Measurements from ENCODE around the gene MRPS14.
"Not testable (repeated sequence)": the region's sequence is repeated elsewhere in the genome, so short reads cannot be mapped to it uniquely, and the experiment has no call there.

Gene MRPS14

DNA sequence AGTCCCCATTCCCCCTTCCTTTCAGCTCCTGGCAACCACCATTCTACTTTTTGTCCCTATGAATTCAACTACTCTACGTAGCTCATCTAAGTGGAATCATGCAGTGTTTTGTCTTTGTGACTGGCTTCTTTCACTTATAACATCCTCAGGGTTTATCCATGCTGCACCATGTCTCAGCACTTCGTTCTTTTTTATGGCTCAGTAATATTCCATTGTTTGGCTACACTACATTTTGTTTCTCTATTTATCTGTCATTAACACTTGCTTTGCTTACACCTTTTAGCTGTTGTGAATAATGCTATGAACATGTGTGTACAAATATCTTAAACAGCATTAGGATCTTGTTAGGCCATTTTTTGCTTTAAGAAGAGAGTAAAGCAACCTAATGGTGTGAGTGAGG, 1.5 kb upstream of the MRPS14 start:
- H3K27ac ChIP-seq (ENCODE audit: low read depth in 2 of 2, low read length in 2 of 2): no peak overlapping the region
- H3K27me3 ChIP-seq (ENCODE audit: control insufficient read depth in 2 of 2, insufficient read depth in 2 of 2, low read length in 2 of 2): no peaks in the 10 kb centered on the region
- peaks cover 10 to 11% of the 10 kb centered on the region in 2 donors for H3K4me1 ChIP-seq (ENCODE audit: control insufficient read depth in 2 of 2, insufficient read depth in 2 of 2, low read length in 2 of 2)
- no peaks in the 10 kb centered on the region for H3K9me3 ChIP-seq (ENCODE audit: control insufficient read depth in 2 of 2, low read length in 2 of 2)
- no peak overlapping the region for H3K4me3 ChIP-seq (ENCODE audit: low read length in 2 of 2)
- H3K9ac ChIP-seq (ENCODE audit: low read depth in 1 of 2, low read length in 2 of 2): no peak overlapping the region
- no peaks in the 10 kb centered on the region for H3K36me3 ChIP-seq (ENCODE audit: control insufficient read depth in 2 of 2, insufficient read depth in 2 of 2, low read length in 2 of 2)

DNA sequence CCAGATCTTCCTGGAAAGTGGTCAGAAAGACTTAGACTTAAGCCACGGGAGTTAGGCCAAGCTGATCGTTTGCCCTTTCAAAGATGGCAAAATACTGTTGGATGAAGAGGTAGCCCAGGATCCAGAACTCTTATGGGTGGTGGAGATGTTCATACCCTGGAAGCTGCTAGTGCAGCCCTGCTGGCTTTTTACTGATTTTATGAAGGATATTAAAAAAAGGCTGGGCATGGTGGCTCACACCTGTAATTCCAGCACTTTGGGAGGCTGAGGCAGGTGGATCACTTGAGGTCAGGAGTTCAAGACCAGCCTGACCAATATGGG, 657 bp upstream of the MRPS14 start:
- H3K4me1 ChIP-seq (ENCODE audit: control insufficient read depth in 2 of 2, insufficient read depth in 2 of 2, low read length in 2 of 2); H3K27me3 ChIP-seq (ENCODE audit: control insufficient read depth in 2 of 2, insufficient read depth in 2 of 2, low read length in 2 of 2); H3K9me3 ChIP-seq (ENCODE audit: control insufficient read depth in 2 of 2, low read length in 2 of 2); H3K36me3 ChIP-seq (ENCODE audit: control insufficient read depth in 2 of 2, insufficient read depth in 2 of 2, low read length in 2 of 2): not testable (repeated sequence)
- H3K27ac ChIP-seq (ENCODE audit: low read depth in 2 of 2, low read length in 2 of 2): peak overlapping the region; percentile 68 to 79
- peak overlapping the region in 1 of 2 donors; percentile 55 for H3K9ac ChIP-seq (ENCODE audit: low read depth in 1 of 2, low read length in 2 of 2)
- peak overlapping the region; percentile 89 to 99 for H3K4me3 ChIP-seq (ENCODE audit: low read length in 2 of 2)

DNA sequence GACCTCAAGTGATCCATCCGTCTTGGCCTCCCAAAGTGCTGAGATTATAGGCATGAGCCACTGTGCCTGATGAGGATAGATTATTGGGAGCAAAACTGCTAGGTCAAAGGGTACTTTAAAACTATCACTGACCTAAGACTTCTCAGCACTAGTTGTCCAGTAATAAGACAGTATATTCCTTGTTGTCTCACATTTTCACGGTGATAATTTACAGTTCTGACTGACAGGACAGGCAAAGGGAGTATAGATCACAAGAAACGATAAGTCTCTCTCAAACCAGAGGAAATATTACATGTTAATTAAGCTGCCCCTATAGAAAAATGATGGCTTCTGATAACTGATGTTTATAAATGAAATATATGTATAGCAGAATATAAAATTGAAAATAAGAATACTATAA, 3.7 kb downstream of the MRPS14 start:
- peaks cover 7% of the 10 kb centered on the region in 2 donors for H3K4me1 ChIP-seq (ENCODE audit: control insufficient read depth in 2 of 2, insufficient read depth in 2 of 2, low read length in 2 of 2)
- H3K9ac ChIP-seq (ENCODE audit: low read depth in 1 of 2, low read length in 2 of 2): no peak overlapping the region
- H3K4me3 ChIP-seq (ENCODE audit: low read length in 2 of 2): no peak overlapping the region
- no peaks in the 10 kb centered on the region for H3K27me3 ChIP-seq (ENCODE audit: control insufficient read depth in 2 of 2, insufficient read depth in 2 of 2, low read length in 2 of 2)
- peaks cover 23% of the 10 kb centered on the region in 2 donors for H3K36me3 ChIP-seq (ENCODE audit: control insufficient read depth in 2 of 2, insufficient read depth in 2 of 2, low read length in 2 of 2)
- H3K9me3 ChIP-seq (ENCODE audit: control insufficient read depth in 2 of 2, low read length in 2 of 2): no peaks in the 10 kb centered on the region
- no peak overlapping the region for H3K27ac ChIP-seq (ENCODE audit: low read depth in 2 of 2, low read length in 2 of 2)

DNA sequence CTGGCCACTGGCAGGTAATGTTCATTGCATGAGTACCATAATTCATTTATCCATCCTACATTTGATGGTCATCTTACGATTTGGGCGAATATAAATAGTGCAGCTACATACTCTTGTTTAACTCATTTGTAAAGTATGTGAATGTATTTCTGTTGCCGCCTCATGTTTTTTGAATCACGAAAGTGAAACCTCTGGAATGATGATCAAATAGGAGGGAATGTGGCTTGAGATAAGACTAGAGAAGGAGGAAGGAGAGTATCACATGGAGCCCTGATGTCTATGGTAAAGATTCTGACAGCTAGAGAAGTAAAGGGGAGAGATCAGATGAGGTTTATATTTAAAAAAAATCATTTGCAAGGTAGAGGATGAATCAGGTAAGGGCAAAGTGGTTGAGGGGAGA, 8.0 kb downstream of the MRPS14 start:
- no peaks in the 10 kb centered on the region for H3K9me3 ChIP-seq (ENCODE audit: control insufficient read depth in 2 of 2, low read length in 2 of 2)
- H3K27me3 ChIP-seq (ENCODE audit: control insufficient read depth in 2 of 2, insufficient read depth in 2 of 2, low read length in 2 of 2): no peaks in the 10 kb centered on the region
- no peak overlapping the region for H3K9ac ChIP-seq (ENCODE audit: low read depth in 1 of 2, low read length in 2 of 2)
- H3K4me3 ChIP-seq (ENCODE audit: low read length in 2 of 2): no peak overlapping the region
- no peak overlapping the region for H3K27ac ChIP-seq (ENCODE audit: low read depth in 2 of 2, low read length in 2 of 2)
- H3K36me3 ChIP-seq (ENCODE audit: control insufficient read depth in 2 of 2, insufficient read depth in 2 of 2, low read length in 2 of 2): peaks cover 52 to 57% of the 10 kb centered on the region in 2 donors
- no peaks in the 10 kb centered on the region for H3K4me1 ChIP-seq (ENCODE audit: control insufficient read depth in 2 of 2, insufficient read depth in 2 of 2, low read length in 2 of 2)

DNA sequence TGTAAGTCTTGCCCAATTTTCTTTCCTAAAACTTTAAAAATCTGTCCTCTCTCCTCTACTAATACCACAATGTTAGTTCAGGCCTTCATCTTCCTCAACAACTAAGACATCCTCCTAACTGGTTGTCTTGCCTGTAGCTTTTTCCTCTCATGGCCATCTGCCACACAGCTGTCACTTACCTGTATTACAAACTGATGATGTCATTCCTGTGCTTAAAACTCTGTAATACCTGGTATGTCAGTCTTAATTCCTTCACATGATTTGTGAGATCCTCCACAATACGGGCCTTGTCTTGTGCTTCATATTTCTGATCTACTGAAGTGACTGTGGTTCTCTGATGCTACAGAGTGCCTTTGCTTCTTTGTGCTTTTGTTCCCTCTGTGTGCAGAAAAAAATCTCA, 9.8 kb downstream of the MRPS14 start:
- H3K4me1 ChIP-seq (ENCODE audit: control insufficient read depth in 2 of 2, insufficient read depth in 2 of 2, low read length in 2 of 2): no peaks in the 10 kb centered on the region
- no peaks in the 10 kb centered on the region for H3K27me3 ChIP-seq (ENCODE audit: control insufficient read depth in 2 of 2, insufficient read depth in 2 of 2, low read length in 2 of 2)
- H3K27ac ChIP-seq (ENCODE audit: low read depth in 2 of 2, low read length in 2 of 2): no peak overlapping the region
- H3K9ac ChIP-seq (ENCODE audit: low read depth in 1 of 2, low read length in 2 of 2): no peak overlapping the region
- no peak overlapping the region for H3K4me3 ChIP-seq (ENCODE audit: low read length in 2 of 2)
- no peaks in the 10 kb centered on the region for H3K9me3 ChIP-seq (ENCODE audit: control insufficient read depth in 2 of 2, low read length in 2 of 2)
- H3K36me3 ChIP-seq (ENCODE audit: control insufficient read depth in 2 of 2, insufficient read depth in 2 of 2, low read length in 2 of 2): peaks cover 59 to 62% of the 10 kb centered on the region in 2 donors

DNA sequence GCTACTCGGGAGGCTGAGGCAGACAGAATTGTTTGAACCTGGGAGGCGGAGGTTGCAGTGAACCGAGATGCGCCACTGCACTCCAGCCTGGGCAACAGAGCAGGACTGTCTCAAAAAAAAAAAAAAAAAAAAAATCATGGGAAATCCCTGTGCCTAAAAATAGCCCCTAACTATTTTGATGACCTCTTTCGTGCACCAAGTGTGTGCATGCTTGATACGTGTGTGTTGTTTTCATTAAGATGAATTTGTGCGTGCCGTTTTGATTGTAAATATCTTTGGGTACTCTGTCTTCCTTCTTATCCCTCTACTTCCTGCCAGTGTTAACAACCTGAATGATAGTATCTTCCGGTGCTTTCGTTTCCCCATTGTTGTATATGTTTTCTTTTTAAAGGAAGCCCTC, 13.7 kb downstream of the MRPS14 start:
- H3K36me3 ChIP-seq (ENCODE audit: control insufficient read depth in 2 of 2, insufficient read depth in 2 of 2, low read length in 2 of 2): peaks cover 59 to 65% of the 10 kb centered on the region in 2 donors

DNA sequence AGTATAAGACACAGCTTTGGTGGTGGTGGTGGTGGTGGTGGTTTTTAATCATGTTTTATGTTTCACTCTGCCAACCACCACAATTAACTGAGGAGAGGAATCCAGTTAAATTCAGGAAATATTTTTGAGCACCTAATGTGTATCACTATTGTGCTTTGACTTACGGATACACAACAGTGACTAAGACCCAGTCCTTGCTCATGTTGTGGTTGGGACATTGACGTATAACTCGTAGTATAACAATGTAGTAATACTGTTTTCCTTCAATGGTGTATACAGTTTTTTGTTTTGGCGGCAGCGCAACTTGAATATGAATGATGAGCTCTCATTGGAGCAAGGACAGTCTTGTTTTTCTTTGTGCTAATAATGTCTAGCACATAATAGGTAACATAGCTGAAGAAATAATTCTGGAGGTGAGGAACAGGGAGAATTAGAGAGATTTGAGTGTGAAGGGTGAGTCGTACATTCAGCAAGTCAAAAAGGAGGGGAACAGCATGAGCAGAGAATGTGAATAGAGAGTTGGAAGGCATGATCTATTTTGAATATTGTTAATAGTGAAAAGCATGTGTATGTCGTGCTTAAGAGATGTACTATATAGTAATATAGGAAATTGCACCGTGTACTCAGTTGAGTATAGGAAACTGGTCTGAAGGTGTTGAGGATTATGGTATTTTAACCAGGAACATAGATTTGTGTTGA, 18.0 kb downstream of the MRPS14 start:
- no peaks in the 10 kb centered on the region for H3K9me3 ChIP-seq (ENCODE audit: control insufficient read depth in 2 of 2, low read length in 2 of 2)
- no peaks in the 10 kb centered on the region for H3K27me3 ChIP-seq (ENCODE audit: control insufficient read depth in 2 of 2, insufficient read depth in 2 of 2, low read length in 2 of 2)
- no peak overlapping the region for H3K9ac ChIP-seq (ENCODE audit: low read depth in 1 of 2, low read length in 2 of 2)
- H3K27ac ChIP-seq (ENCODE audit: low read depth in 2 of 2, low read length in 2 of 2): no peak overlapping the region
- peaks cover 29 to 31% of the 10 kb centered on the region in 2 donors for H3K36me3 ChIP-seq (ENCODE audit: control insufficient read depth in 2 of 2, insufficient read depth in 2 of 2, low read length in 2 of 2)
- peaks cover 0 to 2% of the 10 kb centered on the region in 2 donors for H3K4me1 ChIP-seq (ENCODE audit: control insufficient read depth in 2 of 2, insufficient read depth in 2 of 2, low read length in 2 of 2)
- H3K4me3 ChIP-seq (ENCODE audit: low read length in 2 of 2): no peak overlapping the region

More for the DNA sequence above, 13.7 kb downstream of the MRPS14 start:
- Histone ChIP-seq H3K9ac (ENCODE audit: low read depth in 1 of 2, low read length in 2 of 2) (no peak overlapping the region), H3K27ac (ENCODE audit: low read depth in 2 of 2, low read length in 2 of 2) (no peak overlapping the region), H3K9me3 (ENCODE audit: control insufficient read depth in 2 of 2, low read length in 2 of 2) (no peaks in the 10 kb centered on the region), H3K27me3 (ENCODE audit: control insufficient read depth in 2 of 2, insufficient read depth in 2 of 2, low read length in 2 of 2) (no peaks in the 10 kb centered on the region), H3K4me3 (ENCODE audit: low read length in 2 of 2) (no peak overlapping the region), H3K4me1 (ENCODE audit: control insufficient read depth in 2 of 2, insufficient read depth in 2 of 2, low read length in 2 of 2) (no peaks in the 10 kb centered on the region)

DNA sequence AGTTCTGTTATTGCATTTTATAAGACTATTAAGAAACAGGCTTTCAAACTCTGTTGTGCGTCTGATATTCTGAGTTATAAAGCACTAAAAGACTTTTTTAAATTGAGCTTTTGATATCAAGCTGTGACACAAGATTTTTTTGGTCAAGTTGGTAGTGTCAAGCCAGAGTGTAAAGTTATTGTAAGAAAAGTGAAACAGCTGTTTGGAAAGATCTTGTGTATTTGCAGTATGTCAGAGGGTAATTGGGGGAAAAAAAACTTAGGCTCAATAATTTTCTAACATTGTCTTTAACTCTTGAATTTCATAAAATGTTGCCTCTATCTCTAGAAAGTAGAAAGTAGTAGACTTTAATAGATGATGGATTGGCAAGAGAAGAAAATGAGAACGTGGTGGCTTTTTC, 19.7 kb downstream of the MRPS14 start:
- peaks cover 5 to 7% of the 10 kb centered on the region in 2 donors for H3K4me1 ChIP-seq (ENCODE audit: control insufficient read depth in 2 of 2, insufficient read depth in 2 of 2, low read length in 2 of 2)
- H3K4me3 ChIP-seq (ENCODE audit: low read length in 2 of 2): no peak overlapping the region
- H3K9me3 ChIP-seq (ENCODE audit: control insufficient read depth in 2 of 2, low read length in 2 of 2): no peaks in the 10 kb centered on the region
- H3K9ac ChIP-seq (ENCODE audit: low read depth in 1 of 2, low read length in 2 of 2): no peak overlapping the region
- no peak overlapping the region for H3K27ac ChIP-seq (ENCODE audit: low read depth in 2 of 2, low read length in 2 of 2)
- peaks cover 23 to 27% of the 10 kb centered on the region in 2 donors for H3K36me3 ChIP-seq (ENCODE audit: control insufficient read depth in 2 of 2, insufficient read depth in 2 of 2, low read length in 2 of 2)
- H3K27me3 ChIP-seq (ENCODE audit: control insufficient read depth in 2 of 2, insufficient read depth in 2 of 2, low read length in 2 of 2): no peaks in the 10 kb centered on the region

DNA sequence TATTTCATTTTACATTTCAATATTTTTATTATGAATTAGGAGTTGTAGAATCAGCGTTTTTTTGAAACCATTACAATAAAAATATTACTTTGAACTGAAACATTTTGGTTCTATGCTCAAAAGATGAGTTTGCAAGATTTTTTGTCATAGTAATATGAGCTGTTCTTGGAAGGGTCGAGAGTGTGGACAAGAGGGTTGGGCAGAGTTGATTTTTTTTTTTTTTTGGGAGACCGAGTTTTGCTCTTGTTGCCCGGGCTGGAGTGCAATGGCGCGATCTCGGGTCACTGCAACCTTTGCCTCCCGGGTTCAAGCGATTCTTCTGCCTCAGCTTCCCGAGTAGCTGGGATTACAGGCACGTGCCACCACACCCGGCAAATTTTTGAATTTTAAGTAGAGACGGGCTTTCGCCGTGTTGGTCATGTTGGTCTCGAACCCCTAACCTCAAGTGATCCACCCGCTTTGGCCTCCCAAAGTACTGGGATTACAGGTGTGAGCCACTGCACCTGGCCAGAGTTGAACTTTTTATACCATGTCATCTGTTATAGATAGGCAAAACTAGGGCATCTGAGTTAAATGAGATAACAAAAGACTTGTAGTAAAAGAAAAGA, 20.2 kb downstream of the MRPS14 start:
- Histone ChIP-seq H3K27ac (ENCODE audit: low read depth in 2 of 2, low read length in 2 of 2) (no peak overlapping the region), H3K36me3 (ENCODE audit: control insufficient read depth in 2 of 2, insufficient read depth in 2 of 2, low read length in 2 of 2) (peaks cover 18 to 22% of the 10 kb centered on the region in 2 donors), H3K9ac (ENCODE audit: low read depth in 1 of 2, low read length in 2 of 2) (no peak overlapping the region)

DNA sequence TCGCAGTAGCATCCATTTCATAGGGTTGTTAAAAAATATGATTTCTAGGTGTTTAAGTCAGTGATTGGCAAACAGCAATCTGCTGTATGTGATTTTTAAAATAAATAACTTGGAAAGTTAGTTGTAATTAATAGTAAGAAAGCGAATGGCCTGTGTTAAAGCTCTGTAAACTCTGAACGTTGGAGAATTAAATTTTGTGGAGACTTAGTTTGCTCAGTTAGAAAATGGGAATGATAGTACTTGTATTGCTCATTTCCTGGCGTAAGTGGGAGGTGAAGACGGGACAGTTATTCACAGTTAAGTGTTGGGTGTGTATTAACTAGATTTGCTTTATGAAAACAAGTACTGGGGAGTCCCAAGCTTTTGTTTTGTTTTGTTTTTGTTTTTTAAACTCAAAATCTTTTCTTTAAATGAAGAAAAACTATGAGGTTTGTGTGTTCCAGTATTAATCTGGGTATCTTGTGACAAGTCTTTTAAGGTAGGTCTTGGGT, 22.5 kb downstream of the MRPS14 start:
- Histone ChIP-seq H3K9me3 (ENCODE audit: control insufficient read depth in 2 of 2, low read length in 2 of 2) (no peaks in the 10 kb centered on the region), H3K36me3 (ENCODE audit: control insufficient read depth in 2 of 2, insufficient read depth in 2 of 2, low read length in 2 of 2) (peaks cover 7 to 11% of the 10 kb centered on the region in 2 donors), H3K4me1 (ENCODE audit: control insufficient read depth in 2 of 2, insufficient read depth in 2 of 2, low read length in 2 of 2) (peaks cover 9 to 15% of the 10 kb centered on the region in 2 donors), H3K27me3 (ENCODE audit: control insufficient read depth in 2 of 2, insufficient read depth in 2 of 2, low read length in 2 of 2) (no peaks in the 10 kb centered on the region), H3K9ac (ENCODE audit: low read depth in 1 of 2, low read length in 2 of 2) (peak overlapping the region; percentile 82 to 86), H3K4me3 (ENCODE audit: low read length in 2 of 2) (peak overlapping the region; percentile 94), H3K27ac (ENCODE audit: low read depth in 2 of 2, low read length in 2 of 2) (peak overlapping the region; percentile 97 to 100)

More for the DNA sequence above, 20.2 kb downstream of the MRPS14 start:
- no peak overlapping the region for H3K4me3 ChIP-seq (ENCODE audit: low read length in 2 of 2)
- no peaks in the 10 kb centered on the region for H3K27me3 ChIP-seq (ENCODE audit: control insufficient read depth in 2 of 2, insufficient read depth in 2 of 2, low read length in 2 of 2)
- H3K4me1 ChIP-seq (ENCODE audit: control insufficient read depth in 2 of 2, insufficient read depth in 2 of 2, low read length in 2 of 2): peaks cover 6 to 7% of the 10 kb centered on the region in 2 donors
- H3K9me3 ChIP-seq (ENCODE audit: control insufficient read depth in 2 of 2, low read length in 2 of 2): no peaks in the 10 kb centered on the region
